Duodenal mucosa (tissue), 2 donors: ENCODE measurements around the gene DLG4.
"Not testable (repeated sequence)": the region's sequence is repeated elsewhere in the genome, so short reads cannot be mapped to it uniquely, and the experiment has no call there.

Experiments
- H3K27ac ChIP-seq: one replicate; pipeline ENCODE4 v1.7.0; 2013; ENCODE audit warnings: low read depth, low read length
- H3K27me3 ChIP-seq, 2 donors: one replicate each; pipeline ENCODE4 v1.7.0; 2013; ENCODE audit warnings: low read length in 2 of 2, control low read depth in 1 of 2; ENCODE audit not compliant: insufficient read depth in 2 of 2, control insufficient read depth in 1 of 2
- H3K36me3 ChIP-seq, 2 donors: one replicate each; pipeline ENCODE4 v1.7.0; 2013; ENCODE audit warnings: low read length in 2 of 2, control low read depth in 1 of 2; ENCODE audit not compliant: insufficient read depth in 2 of 2, control insufficient read depth in 1 of 2
- H3K4me1 ChIP-seq, 2 donors: one replicate each; pipeline ENCODE4 v1.7.0; 2013; ENCODE audit warnings: low read length in 2 of 2, control low read depth in 1 of 2; ENCODE audit not compliant: insufficient read depth in 2 of 2, control insufficient read depth in 1 of 2
- H3K4me3 ChIP-seq, 2 donors: one replicate each; pipeline ENCODE4 v1.7.0; 2013; ENCODE audit warnings: low read length in 2 of 2, low read depth in 1 of 2
- H3K9ac ChIP-seq, 2 donors: one replicate each; pipeline ENCODE4 v1.7.0; 2013; ENCODE audit warnings: low read length in 2 of 2, low read depth in 1 of 2
- H3K9me3 ChIP-seq, 2 donors: one replicate each; pipeline ENCODE4 v1.7.0; 2013; ENCODE audit warnings: low read length in 2 of 2, control low read depth in 1 of 2; ENCODE audit not compliant: control insufficient read depth in 1 of 2

DLG4 gene

GRCh38 chr17:7190276-7190917 is 29.2 kb downstream of the DLG4 start:
- H3K27me3 ChIP-seq: no peaks in the 10 kb centered on the region
- no peak overlapping the region for H3K4me3 ChIP-seq
- no peaks in the 10 kb centered on the region for H3K4me1 ChIP-seq
- no peak overlapping the region for H3K27ac ChIP-seq
- no peaks in the 10 kb centered on the region for H3K9me3 ChIP-seq
- peaks cover 0 to 3% of the 10 kb centered on the region in 2 donors for H3K36me3 ChIP-seq
- no peak overlapping the region for H3K9ac ChIP-seq

- Histone ChIP-seq H3K27me3 (no peaks in the 10 kb centered on the region), H3K4me3 (no peak overlapping the region), H3K4me1 (peaks cover 5 to 7% of the 10 kb centered on the region in 2 donors), H3K9ac (no peak overlapping the region), H3K27ac (no peak overlapping the region), H3K9me3 (no peaks in the 10 kb centered on the region), H3K36me3 (no peaks in the 10 kb centered on the region)
These were observed 33.4 kb downstream of the DLG4 start for GRCh38 chr17:7186241-7186640.

- Histone ChIP-seq H3K36me3 (no peaks in the 10 kb centered on the region), H3K27ac (no peak overlapping the region), H3K9me3 (no peaks in the 10 kb centered on the region)
These were observed 35.0 kb downstream of the DLG4 start for GRCh38 chr17:7184647-7185046.

GRCh38 chr17:7184091-7184488 is 35.5 kb downstream of the DLG4 start:
- Histone ChIP-seq H3K36me3 (no peaks in the 10 kb centered on the region), H3K4me3 (no peak overlapping the region), H3K9me3 (no peaks in the 10 kb centered on the region), H3K27me3 (no peaks in the 10 kb centered on the region), H3K9ac (no peak overlapping the region), H3K4me1 (peaks cover 5 to 7% of the 10 kb centered on the region in 2 donors), H3K27ac (no peak overlapping the region)

More at GRCh38 chr17:7184647-7185046, 35.0 kb downstream of the DLG4 start:
- H3K4me1 ChIP-seq: peaks cover 5 to 7% of the 10 kb centered on the region in 2 donors
- H3K9ac ChIP-seq: no peak overlapping the region
- no peak overlapping the region for H3K4me3 ChIP-seq
- no peaks in the 10 kb centered on the region for H3K27me3 ChIP-seq

GRCh38 chr17:7183433-7184090 is 36.1 kb downstream of the DLG4 start:
- H3K27me3 ChIP-seq: no peaks in the 10 kb centered on the region
- no peaks in the 10 kb centered on the region for H3K9me3 ChIP-seq
- H3K36me3 ChIP-seq: no peaks in the 10 kb centered on the region
- peaks cover 5 to 7% of the 10 kb centered on the region in 2 donors for H3K4me1 ChIP-seq
- H3K27ac ChIP-seq: no peak overlapping the region
- H3K4me3 ChIP-seq: no peak overlapping the region
- no peak overlapping the region for H3K9ac ChIP-seq

- H3K36me3 ChIP-seq, H3K27ac ChIP-seq, H3K9ac ChIP-seq, H3K27me3 ChIP-seq, H3K9me3 ChIP-seq, H3K4me3 ChIP-seq: not testable (repeated sequence)
- H3K4me1 ChIP-seq: peaks cover 13 to 18% of the 10 kb centered on the region in 2 donors
These were observed 37.5 kb downstream of the DLG4 start for GRCh38 chr17:7182101-7182500.

GRCh38 chr17:7179317-7180254 is 40.0 kb downstream of the DLG4 start, which contains the start of gene ASGR1:
Gene ASGR1 (minus strand): TSS chr17:7179370. CDS start chr17:7178563, 807 bp downstream.
- Histone ChIP-seq H3K27ac (no peak within 1 kb of the TSS), H3K36me3 (no peaks in the 10 kb centered on the region), H3K4me3 (no peak within 1 kb of the TSS), H3K9me3 (no peaks in the 10 kb centered on the region), H3K27me3 (peaks cover 9 to 26% of the 10 kb centered on the region in 2 donors), H3K9ac (peak within 1 kb of the TSS; percentile 37 to 60), H3K4me1 (peaks cover 16 to 20% of the 10 kb centered on the region in 2 donors)

GRCh38 chr17:7178973-7179316 is 40.7 kb downstream of the DLG4 start:
- H3K9me3 ChIP-seq: no peaks in the 10 kb centered on the region
- no peak overlapping the region for H3K4me3 ChIP-seq
- no peaks in the 10 kb centered on the region for H3K36me3 ChIP-seq
- peaks cover 9 to 30% of the 10 kb centered on the region in 2 donors for H3K27me3 ChIP-seq
- H3K27ac ChIP-seq: no peak overlapping the region
- H3K4me1 ChIP-seq: peaks cover 18 to 20% of the 10 kb centered on the region in 2 donors
- no peak overlapping the region for H3K9ac ChIP-seq

- Histone ChIP-seq H3K36me3 (no peaks in the 10 kb centered on the region), H3K9me3 (no peaks in the 10 kb centered on the region), H3K27me3 (peaks cover 9 to 30% of the 10 kb centered on the region in 2 donors), H3K9ac (peak overlapping the region; percentile 37 to 60), H3K27ac (no peak overlapping the region), H3K4me1 (peaks cover 15 to 17% of the 10 kb centered on the region in 2 donors), H3K4me3 (peak overlapping the region; percentile 54 to 70)
These were observed 41.6 kb downstream of the DLG4 start for GRCh38 chr17:7177954-7178477.
